Neural progenitor cell (in vitro differentiated cells): ENCODE measurements around the gene NAPG.

Experiments used
- EZH2 ChIP-seq: fragments of 200-600 bp; sonication (generic); IDR thresholded peaks from 2 replicates; pipeline ENCODE4 v1.6.1; 2017; ENCODE audit warnings: antibody characterized with exemption, mild to moderate bottlenecking, moderate library complexity
- TF ChIP-seq, protein P1 (sequence below): fragments of 200-600 bp; sonication (generic); IDR thresholded peaks from 2 replicates; pipeline ENCODE4 v1.5.1; 2017; ENCODE audit warnings: antibody characterized with exemption, mild to moderate bottlenecking

DNA sequence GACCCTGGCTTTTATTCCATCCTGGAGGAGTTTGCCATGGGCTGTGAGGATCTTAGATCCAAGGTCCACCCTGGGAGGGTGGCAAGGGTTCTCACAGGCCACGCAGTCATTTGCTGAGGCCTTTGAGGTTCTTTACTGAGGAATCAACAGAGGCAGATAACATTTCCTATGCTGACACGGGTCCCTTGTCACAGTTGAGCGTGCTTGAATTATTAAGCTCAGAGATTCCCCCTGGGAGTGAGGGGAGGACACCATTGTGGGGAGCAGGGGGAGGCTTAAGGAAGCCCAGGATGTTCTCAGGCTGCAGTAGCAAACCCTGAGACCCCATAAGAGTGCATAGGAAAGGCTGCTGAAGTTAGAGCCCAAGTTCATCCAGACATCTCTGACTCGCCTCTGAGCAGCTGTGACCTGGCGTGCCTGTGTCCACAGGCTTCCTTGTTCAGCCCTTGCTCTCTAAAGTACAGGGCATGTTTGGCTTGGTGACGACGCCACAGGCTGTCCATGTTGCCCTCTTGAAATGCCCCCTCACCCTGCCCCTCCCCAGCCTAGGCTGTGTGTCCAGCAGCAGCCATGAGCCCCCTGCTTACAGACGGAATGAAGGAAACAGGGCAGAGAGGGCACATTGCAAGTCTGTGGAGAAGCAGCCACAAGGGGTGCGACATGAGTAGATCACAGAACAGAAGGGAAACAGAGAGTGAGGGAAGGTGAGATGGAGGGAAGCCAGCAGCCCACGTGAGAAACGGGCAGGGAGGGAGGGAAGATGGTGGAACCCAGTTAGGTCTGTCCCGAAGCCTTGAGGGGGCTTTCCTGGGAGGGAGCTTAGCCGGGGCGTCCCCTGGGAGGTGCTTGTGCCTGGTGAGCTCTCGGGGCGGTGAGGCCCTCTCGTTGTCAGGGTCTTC lies 34.0 kb downstream of the NAPG start:
- TF ChIP-seq EZH2, result no peak
- TF ChIP-seq, protein P1, sequence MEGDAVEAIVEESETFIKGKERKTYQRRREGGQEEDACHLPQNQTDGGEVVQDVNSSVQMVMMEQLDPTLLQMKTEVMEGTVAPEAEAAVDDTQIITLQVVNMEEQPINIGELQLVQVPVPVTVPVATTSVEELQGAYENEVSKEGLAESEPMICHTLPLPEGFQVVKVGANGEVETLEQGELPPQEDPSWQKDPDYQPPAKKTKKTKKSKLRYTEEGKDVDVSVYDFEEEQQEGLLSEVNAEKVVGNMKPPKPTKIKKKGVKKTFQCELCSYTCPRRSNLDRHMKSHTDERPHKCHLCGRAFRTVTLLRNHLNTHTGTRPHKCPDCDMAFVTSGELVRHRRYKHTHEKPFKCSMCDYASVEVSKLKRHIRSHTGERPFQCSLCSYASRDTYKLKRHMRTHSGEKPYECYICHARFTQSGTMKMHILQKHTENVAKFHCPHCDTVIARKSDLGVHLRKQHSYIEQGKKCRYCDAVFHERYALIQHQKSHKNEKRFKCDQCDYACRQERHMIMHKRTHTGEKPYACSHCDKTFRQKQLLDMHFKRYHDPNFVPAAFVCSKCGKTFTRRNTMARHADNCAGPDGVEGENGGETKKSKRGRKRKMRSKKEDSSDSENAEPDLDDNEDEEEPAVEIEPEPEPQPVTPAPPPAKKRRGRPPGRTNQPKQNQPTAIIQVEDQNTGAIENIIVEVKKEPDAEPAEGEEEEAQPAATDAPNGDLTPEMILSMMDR, result no peak
